Measurements from ENCODE around the gene MBP. TPM values are rescaled to one million over a fixed set of nuclear protein-coding genes. Genes with fewer than 3 reads are reported as not detected.

The MBP gene
- total RNA-seq, 1 donor from 2014 or later: 2.0 TPM

- no peak overlapping the region for H3K4me3 Mint-ChIP-seq
- H3K27ac Mint-ChIP-seq (ENCODE audit: unreplicated experiment): no peak overlapping the region
- H3K9me3 Mint-ChIP-seq: no peaks in the 10 kb centered on the region
- H3K36me3 Mint-ChIP-seq (ENCODE audit: low read depth): peaks cover 9% of the 10 kb centered on the region
- no peak for DNase-seq (ENCODE audit: low read depth, low spot score)
- no peaks in the 10 kb centered on the region for H3K4me1 Mint-ChIP-seq
- H3K27me3 Mint-ChIP-seq (ENCODE audit: low read depth): no peaks in the 10 kb centered on the region
- no peak for TF ChIP-seq CTCF (conservative IDR thresholded peaks at IDR 0.05)
These were observed 201.4 kb downstream of the MBP start for GRCh38 chr18:76931171-76931570.

Other genes with a start within 250 kb of the MBP start
- not detected in 2 replicates for gene GALR1, start 117.1 kb upstream of the MBP start, total RNA-seq